Endothelial cell of umbilical vein (primary cell): ENCODE data around the gene TMEM204. TPM values are rescaled to one million over a fixed set of nuclear protein-coding genes. Genes with fewer than 3 reads are reported as not detected.

Source experiments
- BruUV-seq: library from RNA; stranded (reverse); fragments of 400-500 nt; replicated peaks from 2 replicates; lab custom pipeline; 2021; lab: Mats Ljungman, UMichigan
- CTCF ChIA-PET: fragments of 300-600, 350-600 bp; sonication (Branson Sonifier 250); formaldehyde crosslinking; loops from one replicate; lab custom pipeline; 2021; ENCODE audit warnings: antibody characterized with exemption, inconsistent platforms; lab: Charles Lee
- POLR2A ChIA-PET: fragments of 300-600, 350-600 bp; sonication (Branson Sonifier 250); formaldehyde crosslinking; loops from one replicate; lab custom pipeline; 2021; ENCODE audit warnings: antibody characterized with exemption, inconsistent platforms; lab: Charles Lee
- DNase-seq: peaks from one replicate; pipeline ENCODE4 v3.0.0-alpha.2; 2011; ENCODE audit warnings: low read depth, low spot score
- FAIRE-seq: peaks from 2 replicates; lab custom pipeline; 2011; peaks lifted over from hg19 to GRCh38; lab: Jason Lieb, UNC
- H2AFZ ChIP-seq: 2 replicates; pipeline ENCODE4 v1.6.0; 2012; ENCODE audit warnings: low read depth, low read length, control low read depth, inconsistent platforms
- H3K27ac ChIP-seq: 2 replicates; pipeline ENCODE4 v1.5.1; 2011; ENCODE audit warnings: low read depth, mild to moderate bottlenecking, control low read depth, low read length, moderate library complexity; ENCODE audit not compliant: insufficient read depth
- H3K27me3 ChIP-seq, 2 experiments: 2 replicates each; pipeline versions ENCODE4 v1.6.0 to v1.6.1; 2011; ENCODE audit warnings: low read length in 2 of 2, mixed read lengths in 1 of 2; ENCODE audit not compliant: control insufficient read depth in 2 of 2, insufficient read depth in 2 of 2
- H3K36me3 ChIP-seq, 2 experiments: 2 replicates in 1 of 2; 3 replicates in 1 of 2; pipeline ENCODE4 v1.5.1; 2011; ENCODE audit warnings: low read length in 2 of 2, mild to moderate bottlenecking in 1 of 2, moderate library complexity in 1 of 2; ENCODE audit not compliant: control insufficient read depth in 2 of 2, insufficient read depth in 2 of 2; ENCODE audit errors: extremely low read depth in 1 of 2
- H3K4me1 ChIP-seq: 3 replicates; pipeline ENCODE4 v1.5.1; 2011; ENCODE audit warnings: mild to moderate bottlenecking, low read length; ENCODE audit not compliant: control insufficient read depth, insufficient read depth; ENCODE audit errors: extremely low read depth
- H3K4me2 ChIP-seq: 2 replicates; pipeline ENCODE4 v1.6.1; 2011; ENCODE audit warnings: low read length, control low read depth, mixed read lengths; ENCODE audit not compliant: insufficient read depth
- H3K4me3 ChIP-seq, 3 experiments: fragments of 200-600 bp in 1 of 3; sonication (generic), shearing (Covaris generic) in 1 of 3; replicated peaks in 1 of 3; 2 replicates each; pipeline ENCODE4 v1.5.1; 2011 to 2016; ENCODE audit warnings: control low read depth in 3 of 3, low read length in 3 of 3, mild to moderate bottlenecking in 2 of 3, inconsistent platforms in 1 of 3, low read depth in 1 of 3, moderate library complexity in 1 of 3; ENCODE audit not compliant: insufficient read depth in 1 of 3
- H3K79me2 ChIP-seq: 2 replicates; pipeline ENCODE4 v1.6.0; 2012; ENCODE audit warnings: low read length, inconsistent platforms; ENCODE audit not compliant: control insufficient read depth, insufficient read depth
- H3K9ac ChIP-seq: replicated peaks from 2 replicates; pipeline ENCODE3; 2011; ENCODE audit warnings: low read length, control low read depth; ENCODE audit not compliant: insufficient read depth; ENCODE audit errors: extremely low read depth
- H3K9me1 ChIP-seq: replicated peaks from 3 replicates; pipeline ENCODE4 v1.6.0; 2011; ENCODE audit warnings: mild to moderate bottlenecking, low read length; ENCODE audit not compliant: control insufficient read depth, insufficient read depth; ENCODE audit errors: extremely low read depth
- H3K9me3 ChIP-seq: replicated peaks from 2 replicates; pipeline ENCODE4 v1.5.1; 2012; ENCODE audit warnings: low read length, inconsistent platforms; ENCODE audit not compliant: control insufficient read depth, insufficient read depth
- H4K20me1 ChIP-seq: replicated peaks from 2 replicates; pipeline ENCODE3; 2011; ENCODE audit warnings: mild to moderate bottlenecking, low read length; ENCODE audit not compliant: control insufficient read depth, insufficient read depth; ENCODE audit errors: extremely low read depth
- CTCF ChIP-seq, 2 donors: IDR thresholded peaks; 1 replicate in 1 of 2; 2 replicates in 1 of 2; pipeline ENCODE4 v1.5.1; 2011; ENCODE audit warnings: low read length in 2 of 2, mild to moderate bottlenecking in 2 of 2, moderate library complexity in 2 of 2, control low read depth in 1 of 2, inconsistent platforms in 1 of 2, low read depth in 1 of 2; ENCODE audit not compliant: insufficient read depth in 1 of 2; ENCODE audit errors: extremely low read depth in 1 of 2
- EZH2 ChIP-seq: IDR thresholded peaks from 2 replicates; pipeline ENCODE4 v1.6.1; 2012; ENCODE audit warnings: borderline replicate concordance, low read depth, mild to moderate bottlenecking, moderate library complexity, low read length, inconsistent platforms; ENCODE audit not compliant: severe bottlenecking
- FOS ChIP-seq: IDR thresholded peaks from 2 replicates; pipeline ENCODE4 v1.6.1; 2011; ENCODE audit warnings: mild to moderate bottlenecking, low read length, moderate library complexity, borderline replicate concordance; ENCODE audit not compliant: insufficient read depth
- GATA2 ChIP-seq: IDR thresholded peaks from 2 replicates; pipeline ENCODE4 v1.7.0; 2011; ENCODE audit warnings: low read depth, mild to moderate bottlenecking, moderate library complexity, mixed read lengths, low read length; ENCODE audit not compliant: insufficient read length, insufficient read depth
- JUN ChIP-seq: IDR thresholded peaks from 2 replicates; pipeline ENCODE4 v1.6.1; 2011; ENCODE audit warnings: borderline replicate concordance, low read depth; ENCODE audit not compliant: insufficient read length, insufficient read depth
- MAX ChIP-seq: IDR thresholded peaks from 2 replicates; pipeline ENCODE4 v1.6.1; 2011; ENCODE audit not compliant: insufficient read depth, insufficient read length
- MYC ChIP-seq: IDR thresholded peaks from one replicate; pipeline ENCODE4 v1.6.1; 2011; ENCODE audit warnings: mild to moderate bottlenecking, low read depth, low read length
- POLR2A ChIP-seq: IDR thresholded peaks from 2 replicates; pipeline ENCODE4 v1.6.1; 2012; ENCODE audit warnings: low read depth, mild to moderate bottlenecking, control low read depth, low read length
- POLR2AphosphoS5 ChIP-seq: IDR thresholded peaks from 2 replicates; pipeline ENCODE4 v1.6.1; 2012; ENCODE audit warnings: low read depth, mild to moderate bottlenecking, control low read depth, low read length, moderate library complexity; ENCODE audit not compliant: insufficient read depth
- dilution Hi-C: fragments of 300-500 bp; cut with MboI; formaldehyde crosslinking; loops from one replicate; pipeline ENCODE4 v1.15.0; 2019; ENCODE audit warnings: low sequenced_read_pairs; ENCODE audit not compliant: extremely low pct_ligation_motif_present
- intact Hi-C: fragments of 100-400 bp; cut with micrococcal nuclease; formaldehyde crosslinking; loops from one replicate; pipeline ENCODE4 v1.10.0; 2022
- polyA plus RNA-seq, 4 experiments: library from polyadenylated mRNA; depleted of rRNA in 3 of 4; stranded (reverse) in 3 of 4; unstranded in 1 of 4; fragments of >200 nt; gene quantifications; 2 replicates each; pipeline versions ENCODE4 v1.2.1 to v1.2.3, GENCODE V29; 2011 to 2012; ENCODE audit warnings: missing spikeins in 1 of 4
- total RNA-seq: library from RNA; stranded (reverse); gene quantifications from 2 replicates; pipeline ENCODE4 v1.2.3, GENCODE V29; 2021

TMEM204 gene
- total and polyA plus RNA-seq, 2 donors (not counting 3 experiments of a cell fraction or from before 2014, with no cell fraction given): 32.5 to 50.7 TPM

GRCh38 chr16:1498899-1499676 is 34.4 kb upstream of the TMEM204 start:
- no peak overlapping the region for H2AFZ ChIP-seq
- CTCF ChIA-PET: no interaction called here
- no peak for DNase-seq
- H3K9me1 ChIP-seq: no peaks in the 10 kb centered on the region
- H3K27ac ChIP-seq: no peak overlapping the region
- H3K4me1 ChIP-seq: peaks cover 6% of the 10 kb centered on the region
- dilution Hi-C loops (no loop called here), intact Hi-C loops (no loop called here)
- H3K79me2 ChIP-seq: peaks cover 14% of the 10 kb centered on the region
- no peak for TF ChIP-seq MYC
- TF ChIP-seq GATA2: no peak
- no peak for TF ChIP-seq MAX
- no TSS peak for BruUV-seq
- POLR2A ChIA-PET: no interaction called here
- H3K36me3 ChIP-seq: peaks cover 10 to 36% of the 10 kb centered on the region in 2 experiments
- no peak for FAIRE-seq
- H3K9me3 ChIP-seq: no peaks in the 10 kb centered on the region
- no peaks in the 10 kb centered on the region for H3K27me3 ChIP-seq
- H3K4me2 ChIP-seq: no peak overlapping the region
- no peak overlapping the region for H3K4me3 ChIP-seq
- no peak overlapping the region for H3K9ac ChIP-seq
- H4K20me1 ChIP-seq: no peaks in the 10 kb centered on the region

GRCh38 chr16:1499756-1500464 is 33.6 kb upstream of the TMEM204 start:
- no peaks in the 10 kb centered on the region for H3K4me1 ChIP-seq
- intact Hi-C loops (no loop called here), dilution Hi-C loops (no loop called here)
- no peaks in the 10 kb centered on the region for H3K9me1 ChIP-seq
- H3K36me3 ChIP-seq: peaks cover 10 to 35% of the 10 kb centered on the region in 2 experiments
- FAIRE-seq (no peak), DNase-seq (no peak)
- TF ChIP-seq CTCF (IDR thresholded peaks at IDR 0.05; ENCODE audit: extremely low read depth in 1 of 2, insufficient read depth in 1 of 2, low read depth in 1 of 2, low read length in 2 of 2) (no peak), JUN (no peak), MAX (no peak), FOS (no peak), EZH2 (no peak), POLR2AphosphoS5 (no peak), POLR2A (no peak), MYC (no peak), GATA2 (no peak)
- no peaks in the 10 kb centered on the region for H3K9me3 ChIP-seq
- ChIA-PET POLR2A (no interaction called here), CTCF (no interaction called here)
- no peak overlapping the region for H3K27ac ChIP-seq
- no TSS peak for BruUV-seq
- no peak overlapping the region for H3K9ac ChIP-seq
- H3K4me2 ChIP-seq: no peak overlapping the region
- H2AFZ ChIP-seq: no peak overlapping the region
- no peak overlapping the region for H3K4me3 ChIP-seq
- H4K20me1 ChIP-seq: no peaks in the 10 kb centered on the region
- H3K79me2 ChIP-seq: peaks cover 7% of the 10 kb centered on the region
- H3K27me3 ChIP-seq: no peaks in the 10 kb centered on the region
